ENCODE measurements around the gene TMEM141.

The TMEM141 gene

GRCh38 chr9:136790640-136791515, at the start of gene TMEM141:
Gene TMEM141, plus strand, starts transcription at chr9:136791344. Its CDS starts 27 bp downstream, at chr9:136791371.
- peak; percentile 100 for DNase-seq

DNA sequence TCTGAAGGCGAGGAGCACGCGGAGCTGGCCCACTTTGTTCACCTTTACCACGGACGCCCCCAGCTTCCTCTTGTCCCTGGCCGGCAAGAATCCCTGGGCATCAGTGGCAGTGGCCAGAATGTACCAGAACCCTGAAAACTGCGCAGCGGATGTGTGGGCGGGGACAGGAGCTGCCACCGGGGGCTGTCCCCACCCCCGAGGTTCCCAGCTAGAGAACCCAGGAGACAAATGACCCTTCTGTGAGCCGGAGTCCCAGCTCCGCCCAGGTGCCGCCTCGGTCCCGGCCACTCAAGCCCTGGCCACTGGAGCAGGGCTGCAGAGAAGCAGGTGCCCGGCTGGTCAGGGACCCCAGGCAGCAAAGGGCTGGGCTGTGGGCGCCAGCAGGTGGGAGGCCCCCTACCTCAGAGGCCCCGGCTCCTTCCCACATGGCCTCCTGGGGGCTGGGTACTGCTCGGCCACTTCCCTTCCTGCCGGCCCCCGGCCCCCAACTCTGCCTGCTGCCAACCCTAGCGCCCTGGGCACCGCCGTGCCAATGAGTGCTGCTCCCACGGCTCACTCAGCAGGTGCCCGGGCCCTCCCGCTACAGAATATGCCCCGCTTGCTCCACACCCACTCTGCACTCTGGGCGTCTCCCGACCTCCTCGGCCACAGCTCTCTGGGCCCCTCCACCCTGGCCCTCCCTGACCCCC, 49.1 kb upstream of the TMEM141 start:
- DNase-seq: peak; percentile 37 to 51

DNA sequence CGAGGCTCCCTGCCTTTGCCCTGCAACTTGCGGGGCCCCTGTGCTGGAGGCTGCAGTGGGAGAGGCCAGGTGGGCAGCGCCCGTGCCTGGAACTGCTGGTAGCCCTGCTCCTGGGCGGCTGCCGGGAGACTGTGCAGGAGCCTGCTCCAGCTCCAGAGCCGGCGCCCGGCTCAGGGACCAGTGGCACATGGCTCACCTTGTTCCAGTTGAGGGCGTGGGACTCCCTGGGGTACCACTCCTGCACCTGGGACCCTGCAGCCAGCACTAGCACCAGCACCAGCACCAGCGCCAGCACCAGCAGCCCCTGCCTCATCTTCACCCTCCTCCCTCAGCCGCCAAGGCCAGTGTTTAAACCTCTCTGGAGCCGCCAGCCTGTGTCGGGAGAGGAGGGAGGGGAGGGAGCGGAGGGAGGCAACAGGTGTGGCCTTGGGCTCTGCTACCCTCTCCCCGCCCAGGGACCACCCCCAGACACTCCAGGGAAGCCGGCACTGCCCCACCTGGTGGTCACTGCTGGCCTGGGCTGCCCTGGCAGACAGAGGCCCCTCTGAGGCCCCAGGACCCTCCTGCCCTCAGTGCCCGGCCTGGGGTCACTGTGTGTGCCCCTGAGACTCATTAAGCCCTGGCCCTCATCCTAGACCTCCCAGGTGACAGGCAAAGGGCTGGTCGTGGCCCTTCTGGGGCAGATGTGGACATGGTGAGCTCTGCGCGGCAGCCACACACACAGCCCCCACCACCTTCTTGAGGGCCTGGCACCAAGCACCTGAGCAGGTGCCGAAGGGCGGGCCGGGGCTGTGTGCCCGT, 48.4 kb upstream of the TMEM141 start, which contains the start of gene LCN10:
Gene LCN10, minus strand, starts transcription at position 350 of the 801 bp plus-strand sequence. Its CDS starts 37 bp downstream, at position 313.
- DNase-seq: no peak

DNA sequence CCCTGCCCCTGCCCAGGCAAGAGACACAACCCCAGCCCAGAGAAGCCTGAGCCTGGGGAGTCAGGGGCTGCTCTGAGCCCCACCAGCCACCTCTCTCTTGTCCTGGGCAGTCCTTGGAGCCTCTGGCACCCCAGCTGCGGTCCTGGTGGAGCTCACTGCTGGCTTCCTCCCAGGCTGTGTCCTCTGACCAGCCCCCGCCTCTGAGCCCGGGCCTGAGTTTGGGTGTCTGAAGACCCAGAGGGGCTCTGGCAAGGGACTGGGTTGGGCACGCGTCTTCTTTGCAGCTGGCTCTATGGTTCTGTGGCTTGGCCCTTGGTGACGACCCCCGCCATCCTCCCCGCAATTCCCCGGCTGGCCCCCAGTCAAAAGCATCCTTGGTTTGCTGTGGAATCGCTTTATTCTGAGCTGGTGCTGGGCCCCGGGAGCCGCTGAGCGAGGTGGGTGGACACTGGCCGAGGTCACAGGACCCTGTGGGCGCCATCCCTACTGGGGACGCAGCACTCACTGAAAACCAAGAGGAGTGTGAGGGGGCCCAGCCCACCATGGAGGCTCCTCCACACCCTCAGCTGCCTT, 47.4 kb upstream of the TMEM141 start:
- DNase-seq: no peak

DNA sequence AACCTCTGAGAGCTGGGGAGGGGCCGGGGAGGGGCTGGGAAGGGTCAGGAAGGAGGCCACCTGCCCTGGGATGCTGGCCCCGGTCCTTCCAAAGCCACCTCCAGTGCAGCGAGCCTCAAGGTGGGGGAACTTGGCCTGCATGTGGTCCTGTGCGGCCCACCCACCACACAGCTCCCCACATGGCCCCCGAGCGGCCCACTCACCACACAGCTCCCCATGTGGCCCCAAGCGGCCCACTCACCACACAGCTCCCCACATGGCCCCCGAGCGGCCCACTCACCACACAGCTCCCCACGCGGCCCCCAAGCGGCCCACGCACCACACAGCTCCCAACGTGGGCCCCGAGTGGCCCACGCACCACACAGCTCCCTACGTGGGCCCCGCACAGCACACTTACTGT, 46.4 kb upstream of the TMEM141 start:
- no peak for DNase-seq

- DNase-seq: no peak
Measured at GRCh38 chr9:136745389-136746154, 45.6 kb upstream of the TMEM141 start.

GRCh38 chr9:136746155-136746490, 45.0 kb upstream of the TMEM141 start:
- DNase-seq: no peak

GRCh38 chr9:136746621-136747020, 44.5 kb upstream of the TMEM141 start:
- DNase-seq: no peak

DNA sequence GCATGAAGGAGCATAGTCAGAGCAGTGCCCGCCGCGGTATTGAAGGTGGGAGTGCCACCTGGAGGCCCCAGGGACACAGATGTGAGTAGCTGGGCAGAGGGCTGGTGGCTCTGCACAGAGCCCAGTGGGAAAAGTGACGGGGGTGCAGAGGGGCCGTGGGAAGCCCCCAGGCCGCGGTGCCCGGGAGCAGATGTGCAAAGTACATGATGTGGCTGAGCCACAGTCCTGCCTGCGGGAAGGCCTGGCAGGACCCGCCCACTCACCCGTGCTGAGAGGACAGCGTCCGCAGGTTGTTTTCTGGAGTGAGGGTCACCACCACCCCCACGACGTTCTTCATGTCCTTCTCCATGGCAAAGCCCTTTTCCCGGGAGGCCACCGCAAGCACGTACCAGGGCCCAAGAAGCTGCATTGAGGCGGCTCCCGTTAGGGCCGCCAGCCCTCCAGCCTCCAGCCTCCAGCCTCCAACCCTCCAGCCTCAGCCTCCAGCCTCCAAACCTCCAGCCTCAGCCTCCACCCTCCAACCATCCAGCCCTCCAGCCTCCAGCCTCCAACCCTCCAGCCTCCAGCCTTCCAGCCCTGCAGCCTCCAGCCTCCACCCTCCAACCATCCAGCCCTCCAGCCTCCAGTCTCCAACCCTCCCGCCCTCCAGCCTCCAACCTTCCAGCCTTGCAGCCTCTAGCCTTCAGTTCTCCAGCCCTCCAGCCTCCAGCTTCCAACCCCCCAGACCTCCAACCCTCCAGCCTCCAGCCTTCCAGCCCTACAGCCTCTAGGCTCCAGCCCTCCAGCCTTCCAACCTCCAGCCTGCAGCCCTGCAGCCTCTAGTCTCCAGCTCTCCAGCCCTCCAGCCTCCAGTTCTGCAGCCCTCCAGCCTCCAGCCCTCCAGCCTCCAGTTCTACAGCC, 43.7 kb upstream of the TMEM141 start:
- DNase-seq: no peak

DNA sequence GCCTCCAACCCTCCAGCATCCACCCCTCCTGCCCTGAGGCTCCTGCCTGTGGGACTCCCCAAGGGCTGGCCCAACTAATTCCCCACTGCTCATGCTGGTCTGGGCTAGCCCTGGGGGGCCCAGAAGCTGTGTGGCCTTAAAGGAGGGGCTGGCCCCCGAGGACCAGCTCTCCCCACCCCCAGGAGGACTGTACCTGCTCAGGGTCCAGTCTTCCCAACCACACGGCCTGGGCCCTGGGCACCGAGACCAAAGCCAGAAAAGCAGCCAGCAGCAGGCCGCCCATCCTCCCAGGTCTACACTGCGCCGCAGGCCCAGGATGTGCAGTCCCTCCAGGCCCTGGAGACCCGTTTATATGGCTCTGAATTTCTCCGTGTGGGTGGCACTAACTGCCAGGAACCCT, 42.9 kb upstream of the TMEM141 start, which contains the start of gene LCN6:
Gene LCN6, minus strand, starts transcription at position 325 of the 400 bp plus-strand sequence. Its CDS starts 42 bp downstream, at position 283.
- DNase-seq: no peak

DNA sequence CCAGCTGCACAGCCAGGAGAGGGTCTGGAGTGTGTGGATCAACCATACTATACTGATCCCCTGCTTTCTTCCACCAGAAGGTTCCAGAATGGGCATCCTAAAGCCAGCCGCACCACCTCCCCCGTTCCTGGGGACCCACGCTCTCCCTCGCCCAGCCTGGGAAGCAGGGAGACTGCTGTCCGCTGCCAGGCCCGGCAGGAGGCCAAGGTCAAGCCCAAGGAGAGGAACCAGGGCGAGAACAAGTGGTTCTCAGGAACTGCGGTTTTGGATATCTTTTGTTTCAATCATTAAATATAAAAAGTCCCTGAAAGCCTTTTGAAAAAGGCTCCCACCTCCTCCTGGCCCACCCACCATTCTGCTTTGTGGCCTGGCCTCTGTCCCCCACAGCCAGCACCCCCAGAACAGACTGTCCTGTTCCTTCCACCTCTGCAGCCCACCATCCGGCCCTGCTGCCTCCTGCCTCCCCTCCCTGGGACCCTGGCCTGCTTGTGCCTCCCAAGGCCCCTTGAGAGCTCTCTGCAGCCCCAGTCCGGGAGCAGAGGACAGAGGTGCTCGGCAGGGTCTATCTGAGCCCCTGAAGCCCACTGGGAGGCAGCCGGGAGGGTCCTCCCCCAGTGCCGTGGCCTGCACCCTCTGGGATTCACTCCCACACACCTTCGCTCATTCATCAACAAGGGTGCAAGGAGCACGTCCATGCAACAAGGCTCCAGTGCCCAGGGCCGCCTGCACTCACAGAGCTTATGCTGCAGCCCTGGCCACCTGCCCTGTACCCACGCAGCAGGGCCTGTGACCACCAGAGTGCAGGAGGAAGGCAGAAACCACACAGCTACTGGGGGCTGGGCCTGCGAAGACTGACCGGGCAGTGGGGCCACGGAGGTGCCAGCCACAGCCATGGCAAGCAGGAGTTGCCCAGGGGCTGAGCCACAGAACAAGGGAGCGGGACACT, 42.2 kb upstream of the TMEM141 start:
- DNase-seq: no peak

DNA sequence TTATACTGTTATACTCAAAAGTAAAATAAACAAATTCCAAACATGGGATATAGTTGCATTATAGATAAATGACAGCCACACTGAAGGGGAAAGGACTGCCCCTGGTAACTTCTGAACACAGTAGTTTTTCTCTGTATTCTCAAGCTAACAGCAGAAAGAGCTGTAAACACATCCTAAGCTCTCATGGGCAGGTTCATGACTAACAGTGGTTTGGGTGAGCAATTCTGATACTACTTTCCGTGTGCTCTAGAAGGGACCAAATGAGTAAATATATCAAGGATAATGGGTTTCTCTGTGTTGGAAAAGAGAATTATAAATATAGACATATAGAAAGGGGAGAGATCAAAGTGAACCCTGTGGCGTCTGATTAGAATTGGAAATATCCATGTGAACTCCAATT, 40.6 kb upstream of the TMEM141 start:
- no peak for DNase-seq

- no peak for DNase-seq
Measured at GRCh38 chr9:136751244-136751643, 39.9 kb upstream of the TMEM141 start.

DNA sequence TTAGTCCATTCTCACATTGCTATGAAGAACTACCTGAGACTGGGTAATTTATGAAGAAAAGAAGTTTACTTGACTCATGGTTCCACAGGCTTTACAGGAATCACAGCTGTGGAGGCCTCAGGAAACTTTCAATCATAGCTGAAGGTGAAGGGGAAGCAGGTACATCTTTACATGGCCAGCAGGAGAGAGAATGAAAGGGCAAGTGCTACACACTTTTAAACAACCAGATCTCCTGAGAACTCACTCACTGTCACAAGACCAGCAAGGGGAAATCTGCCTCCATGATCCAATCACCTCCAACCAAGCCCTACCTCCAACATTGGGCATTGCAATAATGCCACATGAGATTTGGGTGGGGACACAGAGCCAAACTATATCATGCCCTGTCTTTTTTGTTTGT, 39.3 kb upstream of the TMEM141 start:
- no peak for DNase-seq

DNA sequence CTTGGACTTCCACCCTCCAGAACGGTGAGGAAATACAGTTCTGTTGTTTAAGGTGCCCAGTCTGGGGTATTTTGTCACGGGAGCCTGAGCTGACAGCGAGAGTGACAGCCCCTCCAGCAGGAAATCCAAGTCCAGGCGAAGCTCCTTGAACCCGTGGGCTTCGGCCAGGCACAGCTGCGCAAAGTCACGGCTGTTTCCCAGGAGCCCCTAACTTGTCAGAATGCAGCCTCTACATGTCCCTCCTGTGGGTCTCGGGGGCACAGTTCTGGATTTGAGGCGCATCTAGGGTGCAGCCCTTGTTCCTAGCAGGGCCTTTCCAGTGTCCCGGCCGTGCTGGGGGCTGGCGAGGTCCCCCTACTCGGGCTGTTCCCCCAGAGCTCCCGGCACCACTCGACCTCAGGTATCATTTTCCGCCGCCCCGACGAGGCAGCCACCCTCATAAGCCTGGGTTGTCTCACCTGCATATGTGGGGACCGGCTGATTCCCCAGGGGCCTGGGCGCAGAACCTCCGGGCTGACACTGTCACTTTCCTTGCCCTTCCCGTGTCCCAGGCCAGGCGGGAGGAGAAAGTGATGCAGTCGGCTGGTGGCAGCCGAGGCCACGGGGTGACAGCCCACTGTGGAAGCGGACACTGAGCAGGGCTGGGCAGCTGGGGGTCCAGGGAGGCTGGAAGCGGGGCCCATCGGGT, 37.6 kb upstream of the TMEM141 start:
- no peak for DNase-seq

DNA sequence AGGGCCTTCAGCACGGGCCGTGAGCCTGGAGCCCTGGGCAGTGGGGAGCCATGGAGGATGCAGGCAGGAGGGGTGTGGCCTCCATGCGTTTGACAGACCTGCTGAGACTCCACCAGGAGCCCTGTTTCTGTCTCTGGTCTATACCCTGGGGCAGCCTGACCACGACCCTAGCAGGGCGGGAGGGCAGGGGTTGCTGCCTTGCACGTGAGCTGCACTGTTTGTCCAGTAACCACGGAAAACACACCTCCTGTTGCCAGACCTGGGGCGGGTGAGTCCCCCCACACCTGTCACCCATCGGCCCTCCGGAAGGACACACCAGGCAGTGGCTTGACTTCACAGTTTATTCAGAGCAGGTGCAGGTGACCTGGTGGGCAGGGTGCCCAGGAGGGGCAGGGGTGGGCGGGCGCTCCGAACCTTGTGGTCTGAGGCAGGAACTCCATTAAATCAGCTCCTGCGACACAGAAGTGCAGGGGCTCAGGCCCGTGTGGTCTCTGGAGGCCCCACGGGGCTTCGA, 37.0 kb upstream of the TMEM141 start:
- DNase-seq: no peak

DNA sequence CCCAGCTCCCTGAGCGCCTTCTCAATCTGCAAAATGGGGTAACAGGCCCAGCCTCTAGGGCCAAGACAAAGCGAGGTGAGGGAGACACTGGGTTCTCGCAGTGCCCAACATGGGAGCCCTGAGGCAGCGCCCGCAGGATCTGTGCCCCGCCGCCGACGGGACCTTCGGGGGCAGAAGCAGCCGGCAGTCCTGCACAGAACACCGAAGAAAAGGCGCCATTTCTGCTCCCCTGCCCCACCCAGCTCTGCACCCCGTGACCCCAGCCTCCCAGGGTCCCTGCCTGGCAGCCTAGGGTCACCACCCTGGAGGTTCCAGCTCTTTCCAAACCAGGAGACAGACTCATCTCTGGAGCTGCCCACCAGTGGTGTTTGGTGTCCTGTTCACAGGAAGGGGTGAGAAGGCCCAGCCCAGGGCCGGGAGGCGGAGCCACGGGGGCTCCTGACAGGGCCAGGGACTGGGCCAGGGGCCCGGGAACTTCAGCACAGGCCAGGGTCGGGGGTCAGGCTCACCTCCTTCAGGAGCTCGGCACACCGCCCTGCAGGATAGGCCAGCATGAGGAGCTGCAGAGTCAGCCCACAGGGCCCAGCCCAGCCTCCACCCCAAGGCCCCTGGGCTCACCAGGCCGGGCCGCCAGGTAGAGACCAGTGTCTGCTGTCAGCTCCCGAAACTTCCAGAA, 36.4 kb upstream of the TMEM141 start:
- DNase-seq: no peak
